HEK293T (cell line): Measurements from ENCODE around the gene IL1RL2.

Source experiments
- ARNT ChIP-seq: fragments of 450-650 bp; IDR thresholded peaks from 2 replicates; pipeline ENCODE4 v1.6.1; 2017; ENCODE audit warnings: mild to moderate bottlenecking
- ELF4 ChIP-seq: fragments of 450-650 bp; IDR thresholded peaks from 2 replicates; pipeline ENCODE4 v1.6.1; 2017; ENCODE audit warnings: antibody characterized with exemption
- FOXA1 ChIP-seq: fragments of 450-650 bp; IDR thresholded peaks from 2 replicates; pipeline ENCODE4 v1.6.1; 2016; ENCODE audit warnings: mild to moderate bottlenecking
- FOXM1 ChIP-seq: fragments of 450-650 bp; IDR thresholded peaks from 2 replicates; pipeline ENCODE4 v1.6.1; 2017; ENCODE audit warnings: mild to moderate bottlenecking, borderline replicate concordance
- LEF1 ChIP-seq: fragments of 450-650 bp; IDR thresholded peaks from 2 replicates; pipeline ENCODE4 v1.6.1; 2017; ENCODE audit warnings: mild to moderate bottlenecking, borderline replicate concordance
- SP1 ChIP-seq: fragments of 450-650 bp; IDR thresholded peaks from 2 replicates; pipeline ENCODE4 v1.6.1; 2017
- SUZ12 ChIP-seq: fragments of 450-650 bp; IDR thresholded peaks from 2 replicates; pipeline ENCODE4 v1.6.1; 2016; ENCODE audit warnings: mild to moderate bottlenecking
- ZNF384 ChIP-seq: fragments of 450-650 bp; IDR thresholded peaks from 2 replicates; pipeline ENCODE4 v1.6.1; 2016
- TF ChIP-seq, protein P1 (sequence below): fragments of 450-650 bp; IDR thresholded peaks from 2 replicates; pipeline ENCODE4 v1.6.1; 2016

DNA sequence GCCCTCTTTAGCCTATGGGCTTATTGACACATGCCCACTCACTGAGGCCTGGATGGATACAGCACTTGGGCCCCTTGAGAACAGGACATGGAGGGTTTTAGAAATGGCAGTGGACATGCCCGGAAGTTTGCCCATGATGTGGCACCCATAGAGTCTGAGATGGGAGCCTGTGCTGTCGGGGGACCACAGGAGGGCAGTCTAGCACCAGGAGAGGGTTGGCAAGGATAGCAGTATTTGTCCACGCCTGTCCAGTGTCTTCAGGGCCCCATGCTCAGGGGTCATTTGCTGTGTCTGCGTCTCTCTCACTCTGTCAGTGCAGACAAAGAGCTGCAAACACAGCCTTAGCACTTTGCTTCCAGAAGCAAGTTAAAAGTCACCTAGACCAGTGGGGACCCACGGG is 48.7 kb downstream of the IL1RL2 start:
- TF ChIP-seq LEF1: no peak
- no peak for TF ChIP-seq ARNT
- TF ChIP-seq FOXA1: no peak
- TF ChIP-seq ELF4: no peak
- TF ChIP-seq SP1: no peak
- no peak for TF ChIP-seq SUZ12
- TF ChIP-seq, protein P1, sequence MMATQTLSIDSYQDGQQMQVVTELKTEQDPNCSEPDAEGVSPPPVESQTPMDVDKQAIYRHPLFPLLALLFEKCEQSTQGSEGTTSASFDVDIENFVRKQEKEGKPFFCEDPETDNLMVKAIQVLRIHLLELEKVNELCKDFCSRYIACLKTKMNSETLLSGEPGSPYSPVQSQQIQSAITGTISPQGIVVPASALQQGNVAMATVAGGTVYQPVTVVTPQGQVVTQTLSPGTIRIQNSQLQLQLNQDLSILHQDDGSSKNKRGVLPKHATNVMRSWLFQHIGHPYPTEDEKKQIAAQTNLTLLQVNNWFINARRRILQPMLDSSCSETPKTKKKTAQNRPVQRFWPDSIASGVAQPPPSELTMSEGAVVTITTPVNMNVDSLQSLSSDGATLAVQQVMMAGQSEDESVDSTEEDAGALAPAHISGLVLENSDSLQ: no peak
- TF ChIP-seq ZNF384: no peak
- no peak for TF ChIP-seq FOXM1
